ENCODE results near the gene WHRN.

GRCh38 chr9:114525513-114525912, 20.2 kb upstream of the WHRN start:
- TF ChIP-seq CTCF (IDR thresholded peaks at IDR 0.05), result no peak
- no peak for TF ChIP-seq EZH2 (IDR thresholded peaks at IDR 0.05)
